Muscle of arm (tissue), 12 donors: ENCODE data around the gene LACTBL1. TPM values are rescaled to one million over a fixed set of nuclear protein-coding genes. Genes with fewer than 3 reads are reported as not detected.
A peak's percentile ranks its signal among the peaks of the same experiment; 100 is the strongest.
"Not testable (repeated sequence)": the region's sequence is repeated elsewhere in the genome, so short reads cannot be mapped to it uniquely, and the experiment has no call there.

Experiments used
- DNase-seq: peaks from one replicate; pipeline ENCODE4 v3.0.0-alpha.2; 2013
- polyA plus RNA-seq, 12 donors: library from polyadenylated mRNA; unstranded; fragments of 120-200 nt; gene quantifications; one replicate each; pipeline ENCODE4 v1.2.1, GENCODE V29; 2013; ENCODE audit not compliant: insufficient read length in 12 of 12

Gene LACTBL1
- polyA plus RNA-seq, 12 donors = not detected

- DNase-seq = peak; percentile 38
Measured at GRCh38 chr1:22976461-22977243, 4.0 kb upstream of the LACTBL1 start.

- DNase-seq = no peak
Measured at GRCh38 chr1:22976127-22976460, 3.4 kb upstream of the LACTBL1 start.

- DNase-seq = no peak
Measured at GRCh38 chr1:22975694-22976093, 3.0 kb upstream of the LACTBL1 start.

- no peak for DNase-seq
Measured at GRCh38 chr1:22971611-22972405, 858 bp downstream of the LACTBL1 start.

GRCh38 chr1:22971161-22971560 lies 1.5 kb downstream of the LACTBL1 start:
- no peak for DNase-seq

GRCh38 chr1:22970096-22970495 lies 2.6 kb downstream of the LACTBL1 start:
- no peak for DNase-seq

GRCh38 chr1:22969304-22969709 lies 3.4 kb downstream of the LACTBL1 start:
- DNase-seq = peak; percentile 65

GRCh38 chr1:22967833-22968232 lies 4.8 kb downstream of the LACTBL1 start:
- no peak for DNase-seq

- no peak for DNase-seq
Measured at GRCh38 chr1:22966309-22966708, 6.4 kb downstream of the LACTBL1 start.

GRCh38 chr1:22963044-22963677 lies 9.5 kb downstream of the LACTBL1 start:
- no peak for DNase-seq

- no peak for DNase-seq
Measured at GRCh38 chr1:22962558-22962957, 10.1 kb downstream of the LACTBL1 start.

- DNase-seq = no peak
Measured at GRCh38 chr1:22959545-22960360, 12.9 kb downstream of the LACTBL1 start.

GRCh38 chr1:22958556-22958955 lies 14.1 kb downstream of the LACTBL1 start:
- no peak for DNase-seq

GRCh38 chr1:22957066-22957465 lies 15.6 kb downstream of the LACTBL1 start:
- DNase-seq = no peak

GRCh38 chr1:22955146-22955545 lies 17.5 kb downstream of the LACTBL1 start:
- no peak for DNase-seq

- DNase-seq = no peak
Measured at GRCh38 chr1:22953740-22954141, 18.9 kb downstream of the LACTBL1 start.

GRCh38 chr1:22953057-22953739 lies 19.5 kb downstream of the LACTBL1 start:
- no peak for DNase-seq

- DNase-seq = no peak
Measured at GRCh38 chr1:22952694-22953056, 20.0 kb downstream of the LACTBL1 start.

GRCh38 chr1:22951796-22952195 lies 20.9 kb downstream of the LACTBL1 start:
- DNase-seq = no peak

GRCh38 chr1:22949822-22950331 lies 22.8 kb downstream of the LACTBL1 start:
- DNase-seq = no peak

- DNase-seq = not testable (repeated sequence)
Measured at GRCh38 chr1:22945171-22945570, 27.5 kb downstream of the LACTBL1 start.
